ENCODE results near the gene PRSS27.
"Not testable (repeated sequence)": the region's sequence is repeated elsewhere in the genome, so short reads cannot be mapped to it uniquely, and the experiment has no call there.

Gene PRSS27

GRCh38 chr16:2707368-2708289 lies 12.4 kb downstream of the PRSS27 start:
- DNase-seq: no peak

GRCh38 chr16:2706611-2707311 lies 13.3 kb downstream of the PRSS27 start:
- no peak for DNase-seq

- no peak for DNase-seq
Measured at GRCh38 chr16:2706085-2706484, 13.9 kb downstream of the PRSS27 start.

- DNase-seq: no peak
Measured at GRCh38 chr16:2705351-2705750, 14.7 kb downstream of the PRSS27 start.

GRCh38 chr16:2704983-2705275 lies 15.1 kb downstream of the PRSS27 start:
- DNase-seq: no peak

- DNase-seq: no peak
Measured at GRCh38 chr16:2704166-2704982, 15.7 kb downstream of the PRSS27 start.

GRCh38 chr16:2702871-2703745 lies 16.9 kb downstream of the PRSS27 start:
- DNase-seq: no peak

- DNase-seq: no peak
Measured at GRCh38 chr16:2702438-2702825, 17.6 kb downstream of the PRSS27 start.

- DNase-seq: no peak
Measured at GRCh38 chr16:2701713-2702437, 18.1 kb downstream of the PRSS27 start.

GRCh38 chr16:2701272-2701671 lies 18.8 kb downstream of the PRSS27 start:
- no peak for DNase-seq

- DNase-seq: no peak
Measured at GRCh38 chr16:2700786-2701185, 19.2 kb downstream of the PRSS27 start.

- DNase-seq: no peak
Measured at GRCh38 chr16:2699791-2700600, 20.0 kb downstream of the PRSS27 start.

- no peak for DNase-seq
Measured at GRCh38 chr16:2698965-2699750, 20.9 kb downstream of the PRSS27 start.

GRCh38 chr16:2698103-2698870 lies 21.7 kb downstream of the PRSS27 start:
- DNase-seq: no peak

- no peak for DNase-seq
Measured at GRCh38 chr16:2697401-2697948, 22.5 kb downstream of the PRSS27 start.

- DNase-seq: not testable (repeated sequence)
Measured at GRCh38 chr16:2696601-2697250, 23.3 kb downstream of the PRSS27 start.

- DNase-seq: no peak
Measured at GRCh38 chr16:2692948-2693651, 26.9 kb downstream of the PRSS27 start.

Data from COR-L47 (cell line).